K562 (cell line): Measurements from ENCODE around the gene UBQLNL. TPM values are rescaled to one million over a fixed set of nuclear protein-coding genes. Genes with fewer than 3 reads are reported as not detected.
A peak's percentile ranks its signal among the peaks of the same experiment; 100 is the strongest.

Experiments used
- CEBPG ChIP-seq, 3 experiments: fragments of 200-800 bp in 1 of 3; sonication (Bioruptor generic) in 1 of 3; sonication (generic) in 1 of 3; formaldehyde crosslinking in 1 of 3; IDR thresholded peaks in 2 of 3; conservative IDR thresholded peaks in 1 of 3; 2 replicates each; pipeline versions ENCODE4 v1.6.1 to v1.8.0; 2016 to 2022; ENCODE audit warnings: missing compliant biosample characterization in 2 of 3, missing genetic modification characterization in 2 of 3, mild to moderate bottlenecking in 1 of 3, missing genetic modification reagents in 1 of 3
- CTBP1 ChIP-seq: fragments of 450-650 bp; IDR thresholded peaks from 2 replicates; pipeline ENCODE4 v1.6.1; 2016; ENCODE audit warnings: borderline replicate concordance
- CUX1 ChIP-seq: fragments of 200-800 bp; sonication (Bioruptor generic); IDR thresholded peaks from 2 replicates; pipeline ENCODE4 v1.6.1; 2016; ENCODE audit warnings: missing genetic modification characterization, missing compliant biosample characterization
- DPF2 ChIP-seq: fragments of 450-650 bp; IDR thresholded peaks from 2 replicates; pipeline ENCODE4 v1.6.1; 2016
- ILF3 ChIP-seq: fragments of 450-650 bp; IDR thresholded peaks from 2 replicates; pipeline ENCODE4 v1.6.1; 2018; ENCODE audit warnings: antibody characterized with exemption, mild to moderate bottlenecking, moderate library complexity, borderline replicate concordance
- KLF16 ChIP-seq: IDR thresholded peaks from 2 replicates; pipeline ENCODE4 v1.6.1; 2016; ENCODE audit warnings: antibody characterized with exemption
- MCM3 ChIP-seq: fragments of 450-650 bp; IDR thresholded peaks from 2 replicates; pipeline ENCODE4 v1.6.1; 2016
- MLLT1 ChIP-seq, 2 experiments: fragments of 450-650 bp; IDR thresholded peaks; 2 replicates each; pipeline ENCODE4 v1.6.1; 2016
- NFIC ChIP-seq: fragments of 450-650 bp; IDR thresholded peaks from 2 replicates; pipeline ENCODE4 v1.6.1; 2017; ENCODE audit warnings: mild to moderate bottlenecking, inconsistent platforms
- PML ChIP-seq: IDR thresholded peaks from 2 replicates; pipeline ENCODE4 v1.6.1; 2012; ENCODE audit warnings: low read length, inconsistent platforms
- PREB ChIP-seq: sonication (generic); formaldehyde crosslinking; IDR thresholded peaks from 2 replicates; pipeline ENCODE4 v1.8.1; 2023; ENCODE audit warnings: mild to moderate bottlenecking, missing genetic modification reagents
- SETDB1 ChIP-seq: IDR thresholded peaks from one replicate; pipeline ENCODE4 v1.6.1; 2012; ENCODE audit warnings: low read length, control low read depth, inconsistent platforms
- SRSF1 ChIP-seq: fragments of 200-400 bp; formaldehyde crosslinking; IDR thresholded peaks from 2 replicates; pipeline ENCODE4 v1.6.1; 2017; ENCODE audit warnings: mild to moderate bottlenecking, low read depth, low read length, moderate library complexity
- TAF9B ChIP-seq: fragments of 450-650 bp; IDR thresholded peaks from 2 replicates; pipeline ENCODE4 v1.6.1; 2018; ENCODE audit warnings: mild to moderate bottlenecking; ENCODE audit not compliant: partially characterized antibody
- TEAD4 ChIP-seq, 2 experiments: sonication (generic) in 1 of 2; formaldehyde crosslinking in 1 of 2; IDR thresholded peaks; 2 replicates each; pipeline versions ENCODE4 v1.6.1 to v1.8.0; 2012 to 2022; ENCODE audit warnings: borderline replicate concordance in 1 of 2, inconsistent platforms in 1 of 2, low read length in 1 of 2, mild to moderate bottlenecking in 1 of 2, missing genetic modification reagents in 1 of 2
- USF2 ChIP-seq: sonication (generic); formaldehyde crosslinking; IDR thresholded peaks from 2 replicates; pipeline ENCODE4 v1.5.0; 2020; ENCODE audit warnings: missing genetic modification reagents
- ZBTB7A ChIP-seq: IDR thresholded peaks from 2 replicates; pipeline ENCODE4 v1.6.1; 2011; ENCODE audit warnings: low read depth, mild to moderate bottlenecking, low read length, moderate library complexity, borderline replicate concordance; ENCODE audit not compliant: control insufficient read depth
- ZFP30 ChIP-seq: fragments of 250-450 bp; sonication (Bioruptor Pico); IDR thresholded peaks from 2 replicates; pipeline ENCODE4 v1.8.0; 2022; ENCODE audit warnings: moderate library complexity, mild to moderate bottlenecking, inconsistent platforms, borderline replicate concordance
- ZNF324 ChIP-seq: fragments of 250-450 bp; sonication (Bioruptor Pico); IDR thresholded peaks from 2 replicates; pipeline ENCODE4 v1.4.0; 2020; ENCODE audit warnings: mild to moderate bottlenecking
- ZNF586 ChIP-seq: fragments of 450-650 bp; formaldehyde crosslinking; conservative IDR thresholded peaks from 2 replicates; pipeline ENCODE4 v1.4.0; 2020; ENCODE audit warnings: mild to moderate bottlenecking, moderate library complexity
- ZNF785 ChIP-seq: fragments of 250-450 bp; sonication (Bioruptor Pico); IDR thresholded peaks from 2 replicates; pipeline ENCODE4 v1.4.0; 2020; ENCODE audit warnings: mild to moderate bottlenecking
- polyA plus RNA-seq, 8 experiments: library from polyadenylated mRNA; depleted of rRNA in 4 of 8; stranded (reverse) in 5 of 8; unstranded in 3 of 8; fragments of >200 nt; fragmentation: Nextera tagmentation in 2 of 8; fragmentation: Illumina TruSeq in 1 of 8; extraction: Ambion mirVana in 2 of 8; extraction: Trizol in 1 of 8; gene quantifications; 2 replicates each; pipeline versions ENCODE4 v1.2.1 to v1.2.3, GENCODE V29; 2011 to 2014; ENCODE audit warnings: inconsistent platforms in 1 of 8, missing spikeins in 1 of 8
- total RNA-seq, 7 experiments: library from RNA; depleted of rRNA in 6 of 7; stranded (reverse); fragments of >200 nt in 6 of 7; fragmentation: Illumina TruSeq in 2 of 7; extraction: Trizol in 2 of 7; gene quantifications; 2 replicates each; pipeline versions ENCODE4 v1.2.1 to v1.2.3, GENCODE V29; 2011 to 2021; ENCODE audit warnings: low replicate concordance in 1 of 7

UBQLNL gene
- total and polyA plus RNA-seq, 9 of the 15 experiments (the other 6 are each of a cell fraction or from before 2014, with no cell fraction given): 0.07 to 0.27 (median 0.14) TPM

GRCh38 chr11:5522308-5522707, 5.8 kb upstream of the UBQLNL start (continued):
- TF ChIP-seq MLLT1 (IDR thresholded peaks at IDR 0.05) (no peak), DPF2 (0 out of 2 replicates have a peak, but pooled peaks have one; percentile 19), CTBP1 (peak; percentile 84), SETDB1 (no peak), PREB (CRISPR knock-in tag) (no peak), ILF3 (no peak), CUX1 (CRISPR knock-in tag) (no peak), PML (no peak), CEBPG (CRISPR knock-in tag; IDR thresholded peaks at IDR 0.05) (no peak), CEBPG (tag; conservative IDR thresholded peaks at IDR 0.05 in 1 of 2, IDR thresholded peaks at IDR 0.05 in 1 of 2) (0 out of 4 replicates have a peak, but pooled peaks of 1 of the 2 experiments have one; percentile 13), SRSF1 (no peak), TEAD4 (IDR thresholded peaks at IDR 0.05; ENCODE audit: low read length) (no peak), TEAD4 (CRISPR knock-in tag; IDR thresholded peaks at IDR 0.05; ENCODE audit: borderline replicate concordance) (no peak), USF2 (CRISPR knock-in tag) (0 out of 2 replicates have a peak, but pooled peaks have one; percentile 10), KLF16 (no peak), ZNF324 (no peak), ZNF785 (CRISPR knock-in tag) (no peak), TAF9B (no peak), ZBTB7A (no peak), NFIC (no peak), ZFP30 (CRISPR knock-in tag) (no peak), MCM3 (no peak), ZNF586 (CRISPR knock-in tag) (no peak)
